Neural cell (in vitro differentiated cells): ENCODE data around the gene GATAD2A. TPM values are rescaled to one million over a fixed set of nuclear protein-coding genes. Genes with fewer than 3 reads are reported as not detected.

Source experiments
- H2AFZ ChIP-seq: fragments of 200-600, 300-800 bp; sonication (generic), shearing (Covaris generic); 2 replicates; pipeline ENCODE4 v1.6.0; 2014; ENCODE audit warnings: low read depth, mild to moderate bottlenecking, antibody characterized with exemption, low read length, moderate library complexity
- H3F3A ChIP-seq: fragments of 200-600 bp; shearing (Covaris generic); 2 replicates; pipeline ENCODE4 v1.6.1; 2016; ENCODE audit warnings: mild to moderate bottlenecking, moderate library complexity, mixed read lengths, antibody characterized with exemption, low read length; ENCODE audit not compliant: insufficient read depth, poor library complexity, severe bottlenecking
- H3K27ac ChIP-seq: fragments of 200-600, 300-800 bp; sonication (generic), shearing (Covaris generic); 2 replicates; pipeline ENCODE4 v1.5.1; 2014; ENCODE audit warnings: mild to moderate bottlenecking, low read length, moderate library complexity
- H3K27me3 ChIP-seq: fragments of 300-800, 200-600 bp; sonication (generic), shearing (Covaris generic); 2 replicates; pipeline ENCODE4 v1.6.0; 2014; ENCODE audit warnings: mild to moderate bottlenecking, low read depth, low read length, moderate library complexity; ENCODE audit not compliant: insufficient read depth
- H3K36me3 ChIP-seq: fragments of 300-800, 200-600 bp; sonication (generic), shearing (Covaris generic); 2 replicates; pipeline ENCODE4 v1.5.1; 2014; ENCODE audit warnings: mild to moderate bottlenecking, antibody characterized with exemption, low read length, moderate library complexity; ENCODE audit not compliant: insufficient read depth
- H3K4me2 ChIP-seq: fragments of 300-800, 200-600 bp; sonication (generic), shearing (Covaris generic); 2 replicates; pipeline ENCODE4 v1.6.0; 2014; ENCODE audit warnings: mild to moderate bottlenecking, low read length
- H3K4me3 ChIP-seq: fragments of 300-800, 200-600 bp; sonication (generic), shearing (Covaris generic); 2 replicates; pipeline ENCODE4 v1.5.1; 2014; ENCODE audit warnings: mild to moderate bottlenecking, low read length, moderate library complexity
- H3K79me2 ChIP-seq: fragments of 200-600 bp; shearing (Covaris generic); replicated peaks from 2 replicates; pipeline ENCODE4 v1.6.0; 2014; ENCODE audit warnings: mild to moderate bottlenecking, low read length, moderate library complexity; ENCODE audit not compliant: insufficient read depth
- H3K9ac ChIP-seq: fragments of 300-800, 200-600 bp; sonication (generic), shearing (Covaris generic); 2 replicates; pipeline ENCODE4 v1.6.1; 2016; ENCODE audit warnings: mild to moderate bottlenecking, low read length, mixed read lengths
- H3K9me2 ChIP-seq: fragments of 200-600 bp; shearing (Covaris generic); 2 replicates; pipeline ENCODE4 v1.6.1; 2016; ENCODE audit warnings: mild to moderate bottlenecking, low read length, mixed read lengths; ENCODE audit not compliant: insufficient read depth
- H3K9me3 ChIP-seq: fragments of 200-600, 300-800 bp; sonication (generic), shearing (Covaris generic); 2 replicates; pipeline ENCODE4 v1.6.1; 2016; ENCODE audit warnings: mild to moderate bottlenecking, mixed run types, low read length, moderate library complexity, mixed read lengths
- H4K20me1 ChIP-seq: fragments of 200-600 bp; shearing (Covaris generic); 2 replicates; pipeline ENCODE4 v1.6.1; 2016; ENCODE audit warnings: mild to moderate bottlenecking, mixed run types; ENCODE audit not compliant: insufficient read depth
- EP300 ChIP-seq: fragments of 450-650 bp; conservative IDR thresholded peaks from 2 replicates; pipeline ENCODE4 v1.6.1; 2014; ENCODE audit warnings: antibody characterized with exemption, mild to moderate bottlenecking, moderate library complexity; ENCODE audit not compliant: poor library complexity, severe bottlenecking
- EZH2 ChIP-seq: fragments of 200-600, 300-800 bp; shearing (Covaris generic), sonication (generic); IDR thresholded peaks from 2 replicates; pipeline ENCODE4 v1.6.1; 2014; ENCODE audit warnings: antibody characterized with exemption, low read length, borderline replicate concordance, mild to moderate bottlenecking; ENCODE audit not compliant: insufficient read depth, poor library complexity, severe bottlenecking
- MXI1 ChIP-seq: fragments of 450-650 bp; conservative IDR thresholded peaks from 2 replicates; pipeline ENCODE4 v1.6.1; 2014; ENCODE audit warnings: antibody characterized with exemption, mild to moderate bottlenecking; ENCODE audit not compliant: poor library complexity, severe bottlenecking
- POLR2AphosphoS5 ChIP-seq: IDR thresholded peaks from 2 replicates; pipeline ENCODE4 v1.6.1; 2012
- RAD21 ChIP-seq: fragments of 450-650 bp; conservative IDR thresholded peaks from 2 replicates; pipeline ENCODE4 v1.6.1; 2014; ENCODE audit warnings: antibody characterized with exemption, mild to moderate bottlenecking, moderate library complexity
- SMC3 ChIP-seq: fragments of 450-650 bp; conservative IDR thresholded peaks from 2 replicates; pipeline ENCODE4 v1.6.1; 2014; ENCODE audit warnings: antibody characterized with exemption, mild to moderate bottlenecking, moderate library complexity; ENCODE audit not compliant: poor library complexity
- TAF1 ChIP-seq: IDR thresholded peaks from 2 replicates; pipeline ENCODE4 v1.6.1; 2012; ENCODE audit warnings: low read depth
- polyA plus RNA-seq: library from polyadenylated mRNA; depleted of rRNA; stranded (reverse); fragments of >200 nt; gene quantifications from 2 replicates; pipeline ENCODE4 v1.2.3, GENCODE V29; 2014
- TF ChIP-seq, protein P1 (sequence below): fragments of 450-650 bp; IDR thresholded peaks from 2 replicates; pipeline ENCODE4 v1.5.1; 2014; ENCODE audit warnings: antibody characterized with exemption, mild to moderate bottlenecking, moderate library complexity; ENCODE audit not compliant: poor library complexity, severe bottlenecking
- TF ChIP-seq, protein P2 (sequence below): IDR thresholded peaks from 2 replicates; pipeline ENCODE4 v1.6.1; 2012; ENCODE audit warnings: borderline replicate concordance

The GATAD2A gene
- polyA plus RNA-seq, 1 donor from 2014 or later: 13.9 TPM

DNA sequence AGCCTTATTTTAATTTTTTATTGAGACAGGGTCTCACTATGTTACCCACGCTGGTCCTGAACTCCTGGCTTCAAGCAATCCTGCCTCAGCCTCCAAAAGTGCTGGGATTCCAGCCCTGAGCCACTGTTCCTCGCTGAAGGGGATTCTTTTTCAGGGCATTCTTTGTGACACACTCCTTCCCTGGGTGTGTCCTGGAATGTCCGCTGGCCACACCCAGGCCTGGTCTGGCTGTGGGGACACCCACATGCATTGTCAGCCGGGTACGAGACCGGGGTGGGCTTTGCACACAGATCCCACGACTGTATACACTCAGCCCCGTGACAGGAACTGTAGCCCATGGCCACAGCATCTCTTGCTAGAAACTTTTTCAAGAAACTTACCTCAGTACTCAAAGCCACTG is 34.4 kb upstream of the GATAD2A start:
- Histone ChIP-seq H2AFZ (no peak overlapping the region), H3K9me3 (no peaks in the 10 kb centered on the region), H3K4me3 (no peak overlapping the region), H3K27me3 (no peaks in the 10 kb centered on the region), H3K79me2 (no peaks in the 10 kb centered on the region), H4K20me1 (no peaks in the 10 kb centered on the region), H3K9me2 (no peaks in the 10 kb centered on the region), H3K4me2 (no peak overlapping the region), H3K27ac (no peak overlapping the region), H3K36me3 (no peaks in the 10 kb centered on the region), H3K9ac (no peak overlapping the region), H3F3A (no peaks in the 10 kb centered on the region)
- no peak for TF ChIP-seq SMC3
- no peak for TF ChIP-seq EZH2
- TF ChIP-seq TAF1: no peak
- TF ChIP-seq RAD21: no peak
- no peak for TF ChIP-seq POLR2AphosphoS5
- TF ChIP-seq, protein P1, sequence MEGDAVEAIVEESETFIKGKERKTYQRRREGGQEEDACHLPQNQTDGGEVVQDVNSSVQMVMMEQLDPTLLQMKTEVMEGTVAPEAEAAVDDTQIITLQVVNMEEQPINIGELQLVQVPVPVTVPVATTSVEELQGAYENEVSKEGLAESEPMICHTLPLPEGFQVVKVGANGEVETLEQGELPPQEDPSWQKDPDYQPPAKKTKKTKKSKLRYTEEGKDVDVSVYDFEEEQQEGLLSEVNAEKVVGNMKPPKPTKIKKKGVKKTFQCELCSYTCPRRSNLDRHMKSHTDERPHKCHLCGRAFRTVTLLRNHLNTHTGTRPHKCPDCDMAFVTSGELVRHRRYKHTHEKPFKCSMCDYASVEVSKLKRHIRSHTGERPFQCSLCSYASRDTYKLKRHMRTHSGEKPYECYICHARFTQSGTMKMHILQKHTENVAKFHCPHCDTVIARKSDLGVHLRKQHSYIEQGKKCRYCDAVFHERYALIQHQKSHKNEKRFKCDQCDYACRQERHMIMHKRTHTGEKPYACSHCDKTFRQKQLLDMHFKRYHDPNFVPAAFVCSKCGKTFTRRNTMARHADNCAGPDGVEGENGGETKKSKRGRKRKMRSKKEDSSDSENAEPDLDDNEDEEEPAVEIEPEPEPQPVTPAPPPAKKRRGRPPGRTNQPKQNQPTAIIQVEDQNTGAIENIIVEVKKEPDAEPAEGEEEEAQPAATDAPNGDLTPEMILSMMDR: no peak
- TF ChIP-seq, protein P2, sequence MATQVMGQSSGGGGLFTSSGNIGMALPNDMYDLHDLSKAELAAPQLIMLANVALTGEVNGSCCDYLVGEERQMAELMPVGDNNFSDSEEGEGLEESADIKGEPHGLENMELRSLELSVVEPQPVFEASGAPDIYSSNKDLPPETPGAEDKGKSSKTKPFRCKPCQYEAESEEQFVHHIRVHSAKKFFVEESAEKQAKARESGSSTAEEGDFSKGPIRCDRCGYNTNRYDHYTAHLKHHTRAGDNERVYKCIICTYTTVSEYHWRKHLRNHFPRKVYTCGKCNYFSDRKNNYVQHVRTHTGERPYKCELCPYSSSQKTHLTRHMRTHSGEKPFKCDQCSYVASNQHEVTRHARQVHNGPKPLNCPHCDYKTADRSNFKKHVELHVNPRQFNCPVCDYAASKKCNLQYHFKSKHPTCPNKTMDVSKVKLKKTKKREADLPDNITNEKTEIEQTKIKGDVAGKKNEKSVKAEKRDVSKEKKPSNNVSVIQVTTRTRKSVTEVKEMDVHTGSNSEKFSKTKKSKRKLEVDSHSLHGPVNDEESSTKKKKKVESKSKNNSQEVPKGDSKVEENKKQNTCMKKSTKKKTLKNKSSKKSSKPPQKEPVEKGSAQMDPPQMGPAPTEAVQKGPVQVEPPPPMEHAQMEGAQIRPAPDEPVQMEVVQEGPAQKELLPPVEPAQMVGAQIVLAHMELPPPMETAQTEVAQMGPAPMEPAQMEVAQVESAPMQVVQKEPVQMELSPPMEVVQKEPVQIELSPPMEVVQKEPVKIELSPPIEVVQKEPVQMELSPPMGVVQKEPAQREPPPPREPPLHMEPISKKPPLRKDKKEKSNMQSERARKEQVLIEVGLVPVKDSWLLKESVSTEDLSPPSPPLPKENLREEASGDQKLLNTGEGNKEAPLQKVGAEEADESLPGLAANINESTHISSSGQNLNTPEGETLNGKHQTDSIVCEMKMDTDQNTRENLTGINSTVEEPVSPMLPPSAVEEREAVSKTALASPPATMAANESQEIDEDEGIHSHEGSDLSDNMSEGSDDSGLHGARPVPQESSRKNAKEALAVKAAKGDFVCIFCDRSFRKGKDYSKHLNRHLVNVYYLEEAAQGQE: no peak
- TF ChIP-seq MXI1: no peak
- TF ChIP-seq EP300: no peak

DNA sequence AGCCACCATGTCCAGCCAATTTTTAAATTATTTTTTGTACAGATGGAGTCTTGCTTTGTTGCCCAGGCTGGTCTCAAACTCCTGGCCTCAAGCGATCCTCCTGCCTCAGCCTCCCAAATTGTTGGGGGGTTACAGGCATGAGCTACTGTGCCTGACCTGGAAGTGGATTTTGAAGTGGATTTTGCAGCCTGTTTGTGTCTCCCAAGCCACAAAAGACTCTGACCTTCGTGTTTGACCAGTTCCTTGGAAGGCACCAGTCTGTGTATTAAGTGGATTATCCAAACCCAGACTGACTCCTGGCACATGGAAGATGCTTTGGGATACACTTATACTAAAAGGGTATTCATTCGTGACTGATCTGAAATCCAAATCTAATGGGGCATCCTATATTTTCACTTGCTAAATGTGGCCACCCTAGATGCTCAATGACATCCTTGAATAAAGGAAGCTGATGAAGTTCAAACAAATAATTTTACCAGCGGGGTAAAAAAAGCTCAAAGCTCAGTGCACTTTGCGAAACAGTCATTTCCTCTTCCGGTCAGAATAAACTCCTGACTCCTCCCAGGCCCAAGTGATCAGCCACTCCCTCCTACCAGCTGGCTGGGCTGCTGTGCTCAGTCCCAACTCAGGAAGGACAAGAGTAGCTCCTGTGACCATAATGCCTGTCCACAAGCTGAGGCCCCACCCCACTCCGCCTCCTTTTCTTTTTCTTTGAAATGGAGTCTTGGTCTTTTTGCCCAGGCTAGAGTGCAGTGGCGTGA is 32.6 kb upstream of the GATAD2A start:
- H2AFZ ChIP-seq: no peak overlapping the region

More for the DNA sequence above, 32.6 kb upstream of the GATAD2A start:
- no peak overlapping the region for H3K4me3 ChIP-seq
- H3K9me2 ChIP-seq: no peaks in the 10 kb centered on the region
- no peak overlapping the region for H3K27ac ChIP-seq
- no peaks in the 10 kb centered on the region for H3K27me3 ChIP-seq
- H3K79me2 ChIP-seq: no peaks in the 10 kb centered on the region
- TF ChIP-seq RAD21 (no peak), POLR2AphosphoS5 (no peak), MXI1 (no peak), SMC3 (no peak), EZH2 (no peak), TAF1 (no peak), EP300 (no peak)
- TF ChIP-seq, protein P2: no peak
- TF ChIP-seq, protein P1: no peak
- H3K36me3 ChIP-seq: no peaks in the 10 kb centered on the region
- no peaks in the 10 kb centered on the region for H3F3A ChIP-seq
- no peak overlapping the region for H3K9ac ChIP-seq
- no peaks in the 10 kb centered on the region for H3K9me3 ChIP-seq
- H4K20me1 ChIP-seq: no peaks in the 10 kb centered on the region
- no peak overlapping the region for H3K4me2 ChIP-seq
